NB4 (cell line): ENCODE data around the gene RNF169.

Source experiments
- CTCF ChIP-seq: IDR thresholded peaks from one replicate; pipeline ENCODE4 v1.5.1; 2012; ENCODE audit warnings: low read depth, low read length
- MAX ChIP-seq: IDR thresholded peaks from 2 replicates; pipeline ENCODE4 v1.6.1; 2011; ENCODE audit warnings: low read depth, low read length

DNA sequence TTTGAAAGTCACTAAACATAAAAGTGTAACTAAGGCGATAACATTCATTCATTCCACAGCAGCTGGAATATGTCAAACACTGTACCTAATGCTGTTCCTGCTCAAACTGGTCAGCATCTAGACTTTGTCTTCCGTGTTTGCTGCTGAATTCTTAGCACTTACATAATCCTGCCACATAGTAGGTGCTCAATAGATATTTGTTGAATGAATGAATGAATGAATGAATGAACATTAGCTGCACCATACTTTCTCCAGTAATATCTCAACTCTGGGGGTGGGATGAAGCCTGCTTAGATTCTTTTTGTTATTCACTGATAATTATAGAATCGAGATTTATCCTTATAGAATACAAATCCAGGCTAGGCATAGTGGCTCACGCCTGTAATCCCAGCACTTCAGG lies 6.6 kb upstream of the RNF169 start:
- no peak for TF ChIP-seq MAX
- TF ChIP-seq CTCF, result no peak
